ENCODE data around the gene AFF2.

- TF ChIP-seq POLR2AphosphoS5 (IDR thresholded peaks at IDR 0.05; ENCODE audit: low read depth, low read length): no peak
- TF ChIP-seq, protein P1, sequence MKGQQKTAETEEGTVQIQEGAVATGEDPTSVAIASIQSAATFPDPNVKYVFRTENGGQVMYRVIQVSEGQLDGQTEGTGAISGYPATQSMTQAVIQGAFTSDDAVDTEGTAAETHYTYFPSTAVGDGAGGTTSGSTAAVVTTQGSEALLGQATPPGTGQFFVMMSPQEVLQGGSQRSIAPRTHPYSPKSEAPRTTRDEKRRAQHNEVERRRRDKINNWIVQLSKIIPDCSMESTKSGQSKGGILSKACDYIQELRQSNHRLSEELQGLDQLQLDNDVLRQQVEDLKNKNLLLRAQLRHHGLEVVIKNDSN (IDR thresholded peaks at IDR 0.05; ENCODE audit: borderline replicate concordance, low read depth): no peak
- no peak for TF ChIP-seq TCF12 (IDR thresholded peaks at IDR 0.05)
- TF ChIP-seq, protein P2, sequence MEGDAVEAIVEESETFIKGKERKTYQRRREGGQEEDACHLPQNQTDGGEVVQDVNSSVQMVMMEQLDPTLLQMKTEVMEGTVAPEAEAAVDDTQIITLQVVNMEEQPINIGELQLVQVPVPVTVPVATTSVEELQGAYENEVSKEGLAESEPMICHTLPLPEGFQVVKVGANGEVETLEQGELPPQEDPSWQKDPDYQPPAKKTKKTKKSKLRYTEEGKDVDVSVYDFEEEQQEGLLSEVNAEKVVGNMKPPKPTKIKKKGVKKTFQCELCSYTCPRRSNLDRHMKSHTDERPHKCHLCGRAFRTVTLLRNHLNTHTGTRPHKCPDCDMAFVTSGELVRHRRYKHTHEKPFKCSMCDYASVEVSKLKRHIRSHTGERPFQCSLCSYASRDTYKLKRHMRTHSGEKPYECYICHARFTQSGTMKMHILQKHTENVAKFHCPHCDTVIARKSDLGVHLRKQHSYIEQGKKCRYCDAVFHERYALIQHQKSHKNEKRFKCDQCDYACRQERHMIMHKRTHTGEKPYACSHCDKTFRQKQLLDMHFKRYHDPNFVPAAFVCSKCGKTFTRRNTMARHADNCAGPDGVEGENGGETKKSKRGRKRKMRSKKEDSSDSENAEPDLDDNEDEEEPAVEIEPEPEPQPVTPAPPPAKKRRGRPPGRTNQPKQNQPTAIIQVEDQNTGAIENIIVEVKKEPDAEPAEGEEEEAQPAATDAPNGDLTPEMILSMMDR (IDR thresholded peaks at IDR 0.05): no peak
- no peak for TF ChIP-seq SMC3 (IDR thresholded peaks at IDR 0.05; ENCODE audit: low read depth, low read length)
- no peak for TF ChIP-seq ELF1 (IDR thresholded peaks at IDR 0.05)
These were observed 109.3 kb downstream of the AFF2 start for GRCh38 chrX:148609515-148610327.

Measured in SK-N-SH (cell line).